GM12878 (cell line): ENCODE measurements around the gene NF1. TPM values are rescaled to one million over a fixed set of nuclear protein-coding genes. Genes with fewer than 3 reads are reported as not detected.

Experiments
- CHD1 ChIP-seq: IDR thresholded peaks from 2 replicates; pipeline ENCODE4 v1.6.1; 2012; ENCODE audit warnings: low read depth, low read length, improper control_type of control experiment
- CTCF ChIP-seq, 3 experiments: IDR thresholded peaks in 2 of 3; conservative IDR thresholded peaks in 1 of 3; 2 replicates each; pipeline ENCODE4 v1.5.1; 2011; ENCODE audit warnings: low read depth in 3 of 3, low read length in 3 of 3, mild to moderate bottlenecking in 3 of 3, control low read depth in 2 of 3, moderate library complexity in 2 of 3, inconsistent platforms in 1 of 3, mixed read lengths in 1 of 3; ENCODE audit not compliant: control insufficient read depth in 2 of 3, insufficient read depth in 1 of 3; ENCODE audit errors: extremely low read depth in 1 of 3
- RAD51 ChIP-seq: fragments of 450-650 bp; IDR thresholded peaks from 2 replicates; pipeline ENCODE4 v1.6.1; 2016; ENCODE audit warnings: moderate library complexity, mild to moderate bottlenecking, inconsistent platforms
- ZNF384 ChIP-seq: IDR thresholded peaks from 2 replicates; pipeline ENCODE4 v1.6.1; 2012; ENCODE audit warnings: low read depth, mild to moderate bottlenecking, low read length, improper control_type of control experiment, borderline replicate concordance
- polyA plus RNA-seq, 11 experiments: library from polyadenylated mRNA; depleted of rRNA in 4 of 11; unstranded in 6 of 11; stranded (reverse) in 5 of 11; fragments of >200 nt; fragmentation: Nextera tagmentation in 4 of 11; fragmentation: Illumina TruSeq in 1 of 11; extraction: Ambion mirVana in 4 of 11; extraction: Trizol in 1 of 11; gene quantifications; 1 replicate in 1 of 11; 2 replicates in 10 of 11; pipeline versions ENCODE4 v1.2.1 to v1.2.3, GENCODE V29; 2011 to 2016; ENCODE audit warnings: inconsistent platforms in 2 of 11, missing spikeins in 2 of 11, low read depth in 1 of 11
- total RNA-seq, 4 experiments: library from RNA; depleted of rRNA in 3 of 4; stranded (reverse); fragments of >200 nt in 3 of 4; fragmentation: Illumina TruSeq in 1 of 4; extraction: Trizol in 1 of 4; gene quantifications; 2 replicates each; pipeline versions ENCODE4 v1.2.1 to v1.2.3, GENCODE V29; 2013 to 2021
- TF ChIP-seq, protein P1 (sequence below): fragments of 450-650 bp; IDR thresholded peaks from 2 replicates; pipeline ENCODE4 v1.6.1; 2017; ENCODE audit warnings: mild to moderate bottlenecking, moderate library complexity

The NF1 gene
- total and polyA plus RNA-seq, 10 of the 15 experiments (the other 5 are each of a cell fraction or from before 2014, with no cell fraction given), result 2.5 to 31.8 (median 16.6) TPM

DNA sequence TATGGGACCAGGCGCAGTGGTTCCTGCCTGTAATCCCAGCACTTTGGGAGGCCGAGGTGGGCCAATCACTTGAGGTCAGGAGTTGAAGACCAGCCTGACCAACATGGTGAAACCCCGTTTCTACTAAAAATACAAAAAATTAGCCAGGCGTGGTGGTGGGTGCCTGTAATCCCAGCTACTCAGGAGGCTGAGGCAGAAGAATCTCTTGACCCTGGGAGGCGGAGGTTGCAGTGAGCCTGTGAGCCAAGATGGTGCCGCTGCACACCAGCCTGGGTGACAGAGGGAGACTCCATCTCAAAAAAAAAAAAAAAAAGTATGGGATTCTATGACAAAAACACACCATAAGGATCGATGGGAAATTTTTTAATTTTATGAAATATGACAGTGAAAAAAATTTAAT is 217.4 kb downstream of the NF1 start (continued):
- TF ChIP-seq, protein P1, sequence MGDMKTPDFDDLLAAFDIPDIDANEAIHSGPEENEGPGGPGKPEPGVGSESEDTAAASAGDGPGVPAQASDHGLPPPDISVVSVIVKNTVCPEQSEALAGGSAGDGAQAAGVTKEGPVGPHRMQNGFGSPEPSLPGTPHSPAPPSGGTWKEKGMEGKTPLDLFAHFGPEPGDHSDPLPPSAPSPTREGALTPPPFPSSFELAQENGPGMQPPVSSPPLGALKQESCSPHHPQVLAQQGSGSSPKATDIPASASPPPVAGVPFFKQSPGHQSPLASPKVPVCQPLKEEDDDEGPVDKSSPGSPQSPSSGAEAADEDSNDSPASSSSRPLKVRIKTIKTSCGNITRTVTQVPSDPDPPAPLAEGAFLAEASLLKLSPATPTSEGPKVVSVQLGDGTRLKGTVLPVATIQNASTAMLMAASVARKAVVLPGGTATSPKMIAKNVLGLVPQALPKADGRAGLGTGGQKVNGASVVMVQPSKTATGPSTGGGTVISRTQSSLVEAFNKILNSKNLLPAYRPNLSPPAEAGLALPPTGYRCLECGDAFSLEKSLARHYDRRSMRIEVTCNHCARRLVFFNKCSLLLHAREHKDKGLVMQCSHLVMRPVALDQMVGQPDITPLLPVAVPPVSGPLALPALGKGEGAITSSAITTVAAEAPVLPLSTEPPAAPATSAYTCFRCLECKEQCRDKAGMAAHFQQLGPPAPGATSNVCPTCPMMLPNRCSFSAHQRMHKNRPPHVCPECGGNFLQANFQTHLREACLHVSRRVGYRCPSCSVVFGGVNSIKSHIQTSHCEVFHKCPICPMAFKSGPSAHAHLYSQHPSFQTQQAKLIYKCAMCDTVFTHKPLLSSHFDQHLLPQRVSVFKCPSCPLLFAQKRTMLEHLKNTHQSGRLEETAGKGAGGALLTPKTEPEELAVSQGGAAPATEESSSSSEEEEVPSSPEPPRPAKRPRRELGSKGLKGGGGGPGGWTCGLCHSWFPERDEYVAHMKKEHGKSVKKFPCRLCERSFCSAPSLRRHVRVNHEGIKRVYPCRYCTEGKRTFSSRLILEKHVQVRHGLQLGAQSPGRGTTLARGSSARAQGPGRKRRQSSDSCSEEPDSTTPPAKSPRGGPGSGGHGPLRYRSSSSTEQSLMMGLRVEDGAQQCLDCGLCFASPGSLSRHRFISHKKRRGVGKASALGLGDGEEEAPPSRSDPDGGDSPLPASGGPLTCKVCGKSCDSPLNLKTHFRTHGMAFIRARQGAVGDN, result peak; percentile 21; the same call in 1 of the 2 replicates
- TF ChIP-seq CHD1 (peak; percentile 72; the same call in 1 of the 2 replicates), ZNF384 (peak; percentile 78), CTCF (IDR thresholded peaks at IDR 0.05 in 2 of 3, conservative IDR thresholded peaks at IDR 0.05 in 1 of 3; ENCODE audit: control insufficient read depth in 2 of 3, extremely low read depth in 1 of 3, insufficient read depth in 1 of 3, low read depth in 3 of 3, low read length in 3 of 3) (peak in 1 of 3 experiments; percentile 20; a peak in 2 of 6 replicates), RAD51 (peak; percentile 17; the same call in 1 of the 2 replicates)
